ENCODE data around the gene OGT.
"Not testable (repeated sequence)": the region's sequence is repeated elsewhere in the genome, so short reads cannot be mapped to it uniquely, and the experiment has no call there.

Gene OGT

GRCh38 chrX:71532753-71533425, at the start of gene OGT:
TSS of gene OGT (plus strand) at chrX:71533104. CDS start at chrX:71533300, 196 bp downstream.
- DNase-seq (ENCODE audit: low read depth), result peak; percentile 81

- no peak for DNase-seq (ENCODE audit: low read depth)
These were observed 45.1 kb upstream of the OGT start for GRCh38 chrX:71487814-71488213.

DNA sequence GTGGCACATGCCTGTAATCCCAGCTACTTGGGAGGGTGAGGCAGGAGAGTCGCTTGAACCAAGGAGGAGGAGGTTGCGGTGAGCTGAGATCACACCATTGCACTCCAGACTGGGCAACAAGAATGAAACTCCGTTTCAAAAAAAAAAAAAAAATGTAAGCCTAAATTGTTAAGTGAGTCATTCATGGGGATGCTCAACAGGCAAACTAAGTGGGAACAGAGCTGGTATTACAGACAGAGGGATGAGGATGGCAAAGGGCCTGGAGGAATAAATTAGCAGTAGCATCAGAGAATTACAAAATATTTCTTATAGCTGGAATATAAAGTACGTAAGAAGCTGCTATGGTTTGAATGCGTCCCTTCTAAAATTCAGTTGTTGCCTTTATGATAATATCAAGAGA, 43.4 kb upstream of the OGT start:
- no peak for DNase-seq (ENCODE audit: low read depth)

DNA sequence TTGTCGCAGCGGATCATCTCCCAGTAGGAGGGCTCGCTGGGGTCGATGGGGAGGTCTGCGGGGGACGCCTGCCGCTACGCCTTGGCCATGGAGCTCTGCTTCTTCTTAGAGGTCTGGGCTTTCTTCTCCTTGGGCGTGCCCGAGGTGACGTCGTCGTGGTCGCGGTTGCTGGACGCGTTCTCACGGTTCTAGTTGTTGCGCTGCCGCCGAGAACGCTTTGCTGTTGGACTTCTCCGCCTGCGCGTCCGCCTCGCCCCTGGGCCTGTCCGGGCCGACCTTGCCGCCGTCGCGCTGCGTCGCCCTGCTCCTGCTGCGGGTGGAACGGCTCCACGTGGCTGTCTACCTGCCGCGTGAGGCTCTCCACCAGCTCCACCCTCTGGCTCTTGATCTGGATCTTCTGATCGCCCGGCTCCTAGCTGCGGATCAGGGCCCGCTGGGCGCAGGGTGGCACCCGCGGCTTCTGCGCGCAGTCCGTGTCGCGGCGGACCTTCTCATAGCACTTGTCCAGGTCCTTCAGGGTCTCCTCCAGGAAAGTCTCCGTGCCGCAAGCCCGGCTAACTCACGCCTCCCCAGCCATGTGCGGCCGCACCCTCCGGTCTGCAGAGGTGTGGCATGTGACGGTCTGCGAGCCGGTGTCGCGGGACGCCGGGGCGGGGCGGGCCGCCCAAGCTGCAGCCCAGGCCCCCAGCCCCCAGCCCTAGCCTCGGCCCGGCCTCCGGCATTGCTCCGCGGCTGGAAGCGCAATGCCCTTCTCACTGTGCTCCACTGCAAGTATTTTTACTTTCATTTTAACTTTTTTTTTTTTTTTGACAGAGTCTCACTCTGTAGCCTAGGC, 40.5 kb upstream of the OGT start:
- no peak for DNase-seq (ENCODE audit: low read depth)

GRCh38 chrX:71493111-71493613, 39.7 kb upstream of the OGT start:
- DNase-seq (ENCODE audit: low read depth), result no peak

GRCh38 chrX:71495979-71496378, 36.9 kb upstream of the OGT start:
- DNase-seq (ENCODE audit: low read depth), result not testable (repeated sequence)

- no peak for DNase-seq (ENCODE audit: low read depth)
These were observed 36.4 kb upstream of the OGT start for GRCh38 chrX:71496476-71496875.

DNA sequence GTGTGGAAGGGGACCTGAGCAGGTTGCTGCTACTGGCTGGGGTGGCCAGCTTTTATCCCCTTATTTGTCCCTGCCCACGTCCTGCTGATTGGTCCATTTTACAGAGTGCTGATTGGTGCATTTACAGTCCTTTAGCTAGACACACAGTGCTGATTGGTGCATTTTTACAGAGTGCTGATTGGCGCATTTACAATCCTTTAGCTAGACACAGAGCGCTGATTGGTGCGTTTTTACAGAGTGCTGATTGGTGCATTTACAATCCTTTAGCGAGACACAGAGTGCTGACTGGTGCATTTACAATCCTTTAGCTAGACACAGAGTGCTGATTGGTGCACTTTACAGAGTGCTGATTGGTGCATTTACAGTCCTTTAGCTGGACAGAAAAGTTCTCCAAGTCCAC, 30.8 kb upstream of the OGT start:
- DNase-seq (ENCODE audit: low read depth), result not testable (repeated sequence)

- DNase-seq (ENCODE audit: low read depth), result no peak
These were observed 28.6 kb upstream of the OGT start for GRCh38 chrX:71504346-71504745.

DNA sequence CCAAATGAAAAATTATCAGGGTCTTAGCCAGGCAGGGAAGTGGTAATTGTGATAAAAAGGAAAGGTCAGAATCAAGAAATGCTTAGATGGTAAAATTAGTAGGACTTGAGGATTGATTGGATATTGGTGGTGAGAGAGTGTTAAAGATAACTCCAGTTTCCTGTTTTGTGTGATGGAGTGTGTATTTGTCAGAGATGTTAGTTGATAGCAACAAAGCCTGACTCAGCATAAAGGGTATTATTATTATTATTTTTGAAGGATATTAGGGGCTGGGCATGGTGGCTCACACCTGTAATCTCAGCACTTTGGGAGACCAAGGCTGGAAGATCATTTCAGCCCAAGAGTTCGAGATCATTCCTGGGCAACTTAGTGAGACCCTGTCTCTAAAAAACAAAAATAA, 23.6 kb upstream of the OGT start:
- no peak for DNase-seq (ENCODE audit: low read depth)

DNA sequence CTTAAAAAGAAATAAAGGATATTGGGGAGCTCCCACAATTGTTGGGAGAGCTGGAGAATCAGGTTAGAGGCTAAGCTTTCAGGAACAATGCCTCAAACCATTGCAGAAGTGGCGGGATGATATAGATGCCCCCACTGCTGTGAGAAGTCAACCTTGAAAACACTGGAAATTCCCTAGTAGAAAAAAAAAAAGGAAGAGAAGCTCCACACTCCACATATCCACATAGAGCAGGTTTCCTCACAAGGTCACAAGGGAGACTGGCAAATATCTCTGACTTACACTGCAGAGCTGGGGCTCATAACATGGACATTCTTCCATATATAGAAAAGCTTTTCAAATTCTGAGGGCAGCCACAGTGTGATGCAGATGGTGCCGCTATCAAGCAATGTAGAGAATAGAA, 22.7 kb upstream of the OGT start:
- no peak for DNase-seq (ENCODE audit: low read depth)

GRCh38 chrX:71513731-71514130, 19.2 kb upstream of the OGT start:
- not testable (repeated sequence) for DNase-seq (ENCODE audit: low read depth)

DNA sequence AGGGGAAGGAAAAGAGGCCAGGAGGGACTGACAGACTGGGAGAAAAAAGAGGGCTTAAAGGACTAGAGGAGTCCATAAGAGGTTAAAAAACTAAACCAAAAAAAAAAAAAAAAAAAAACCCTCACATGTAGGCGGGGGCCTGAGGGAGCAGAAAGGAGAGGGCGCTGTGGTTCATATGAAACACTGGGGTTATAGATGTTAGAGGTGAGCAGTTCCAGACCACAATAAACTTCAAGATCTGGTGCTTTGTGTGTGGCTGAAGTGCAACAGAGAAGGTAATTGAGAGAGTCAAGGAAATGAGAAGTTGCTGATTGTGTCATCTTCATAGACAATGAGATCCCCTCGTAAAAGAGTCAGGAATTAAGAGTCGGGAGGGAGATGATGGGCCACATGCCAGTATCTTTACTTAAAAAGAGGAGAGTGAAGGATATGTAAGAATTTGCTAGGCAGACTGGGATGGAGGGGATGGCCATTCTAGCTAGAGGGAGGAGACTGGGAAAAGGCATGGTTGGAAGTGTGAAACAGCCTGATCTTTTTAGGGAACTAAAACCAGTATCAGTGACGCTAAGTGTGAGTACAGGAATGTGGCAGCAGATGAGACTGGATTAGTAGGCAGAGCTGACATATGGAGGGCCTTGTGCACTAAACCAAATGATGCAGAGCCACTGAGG, 18.4 kb upstream of the OGT start:
- no peak for DNase-seq (ENCODE audit: low read depth)

GRCh38 chrX:71515038-71515396, 17.9 kb upstream of the OGT start:
- DNase-seq (ENCODE audit: low read depth), result no peak

- no peak for DNase-seq (ENCODE audit: low read depth)
These were observed 7.6 kb upstream of the OGT start for GRCh38 chrX:71525316-71525715.

- DNase-seq (ENCODE audit: low read depth), result no peak
These were observed 689 bp upstream of the OGT start for GRCh38 chrX:71532078-71532752.

DNA sequence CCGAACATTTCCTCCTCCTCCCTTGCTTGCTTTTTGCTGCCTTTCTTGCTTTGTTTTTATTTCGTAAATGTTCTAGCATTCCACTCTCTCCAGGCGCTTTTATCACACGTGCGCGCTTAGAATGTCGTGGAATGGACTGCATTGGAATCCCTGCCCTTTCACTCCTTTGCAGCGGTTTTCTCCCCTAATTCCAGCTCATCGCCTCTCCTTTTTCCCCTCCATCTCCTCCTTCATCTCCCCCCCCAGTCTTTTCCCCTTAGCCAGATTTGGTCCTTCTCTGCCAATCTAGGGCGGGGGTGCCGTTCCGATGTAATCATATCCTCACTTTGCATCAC, 579 bp downstream of the OGT start:
- DNase-seq (ENCODE audit: low read depth), result no peak

DNA sequence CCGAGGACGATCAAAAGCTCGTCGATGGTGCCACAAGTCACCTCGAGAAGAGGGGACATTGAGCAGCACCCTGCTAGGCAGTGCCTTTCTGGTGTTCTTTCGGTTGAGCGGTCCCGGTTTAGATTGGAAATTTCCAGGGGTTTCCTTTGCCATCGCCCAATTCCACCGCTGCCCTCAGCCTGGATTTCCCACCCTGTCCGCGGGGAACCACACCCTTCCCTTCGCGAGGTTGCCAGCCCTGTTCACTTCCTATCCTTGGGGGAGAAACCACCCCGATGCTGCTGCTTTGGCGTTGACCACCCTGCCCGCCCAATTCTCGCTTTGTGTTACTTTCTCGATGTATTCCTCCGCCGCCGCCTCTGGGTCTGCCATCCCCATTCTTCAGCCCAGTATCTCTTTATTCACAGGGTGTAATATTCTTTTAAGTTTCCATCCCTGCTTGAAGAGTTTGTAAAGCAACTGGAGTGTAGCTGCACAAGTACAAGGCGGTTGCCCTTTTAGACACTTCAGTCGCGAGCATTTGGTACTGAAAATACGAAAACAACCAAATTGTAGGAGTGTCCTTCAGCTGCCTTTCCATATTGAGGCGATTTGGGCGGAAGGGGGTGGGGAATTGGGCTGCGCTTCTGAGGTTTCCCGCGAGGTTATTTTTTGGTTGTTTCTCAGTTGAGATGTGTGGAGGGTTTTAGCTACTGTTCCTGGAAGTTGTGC, 1.1 kb downstream of the OGT start:
- DNase-seq (ENCODE audit: low read depth), result no peak

DNA sequence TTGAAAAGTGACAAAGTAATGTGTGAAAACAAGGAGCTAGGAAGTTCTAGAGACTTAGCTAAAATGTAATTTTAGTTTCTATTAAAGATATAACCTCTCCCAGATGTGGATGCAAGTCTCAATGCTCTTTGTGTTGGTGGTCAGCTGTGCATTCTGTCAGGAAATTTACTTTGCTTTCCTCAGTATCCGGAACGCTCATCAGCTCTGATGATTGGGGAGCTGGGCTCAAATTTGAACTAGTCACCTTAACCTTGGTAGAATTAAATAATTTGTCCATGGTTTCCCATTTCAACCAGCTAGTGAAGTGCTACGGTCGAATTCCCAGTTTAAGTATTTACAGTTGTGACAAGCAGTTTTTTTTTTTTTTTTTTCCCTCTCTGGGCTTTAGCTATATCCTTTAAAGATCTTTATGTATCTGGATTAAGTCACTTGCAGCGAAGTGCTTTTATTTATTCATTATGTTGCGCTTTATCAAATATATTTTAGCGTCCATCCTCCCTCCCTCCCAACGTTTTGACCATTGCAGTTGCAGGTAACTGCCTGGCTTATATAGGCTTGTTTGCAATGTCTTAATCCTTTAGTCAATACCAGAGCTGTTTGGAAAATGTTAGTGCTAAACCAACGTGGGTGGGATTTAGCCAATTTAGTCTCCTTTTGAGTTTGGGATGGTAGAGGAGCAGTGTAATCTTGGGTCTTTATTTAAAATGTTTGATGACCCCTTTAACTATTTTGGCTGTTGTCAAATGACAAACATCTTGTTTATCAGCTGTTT, 2.1 kb downstream of the OGT start:
- DNase-seq (ENCODE audit: low read depth), result no peak

- no peak for DNase-seq (ENCODE audit: low read depth)
These were observed 3.4 kb downstream of the OGT start for GRCh38 chrX:71536285-71536684.

- no peak for DNase-seq (ENCODE audit: low read depth)
These were observed 4.8 kb downstream of the OGT start for GRCh38 chrX:71537743-71538142.
